Head of caudate nucleus (tissue), 42 donors: Measurements from ENCODE around the gene RRAD.
"Not testable (repeated sequence)": the region's sequence is repeated elsewhere in the genome, so short reads cannot be mapped to it uniquely, and the experiment has no call there.

Source experiments
- DNase-seq, 42 donors: peaks; one replicate each; pipeline versions ENCODE4 v3.0.0 to v3.0.0-alpha.2; 2020 to 2021; ENCODE audit warnings: mixed read lengths in 7 of 42
- intact Hi-C: fragments of 100-400 bp; cut with DNase I; formaldehyde crosslinking; loops from one replicate; pipeline ENCODE4 v1.15.0; 2022

The RRAD gene

DNA sequence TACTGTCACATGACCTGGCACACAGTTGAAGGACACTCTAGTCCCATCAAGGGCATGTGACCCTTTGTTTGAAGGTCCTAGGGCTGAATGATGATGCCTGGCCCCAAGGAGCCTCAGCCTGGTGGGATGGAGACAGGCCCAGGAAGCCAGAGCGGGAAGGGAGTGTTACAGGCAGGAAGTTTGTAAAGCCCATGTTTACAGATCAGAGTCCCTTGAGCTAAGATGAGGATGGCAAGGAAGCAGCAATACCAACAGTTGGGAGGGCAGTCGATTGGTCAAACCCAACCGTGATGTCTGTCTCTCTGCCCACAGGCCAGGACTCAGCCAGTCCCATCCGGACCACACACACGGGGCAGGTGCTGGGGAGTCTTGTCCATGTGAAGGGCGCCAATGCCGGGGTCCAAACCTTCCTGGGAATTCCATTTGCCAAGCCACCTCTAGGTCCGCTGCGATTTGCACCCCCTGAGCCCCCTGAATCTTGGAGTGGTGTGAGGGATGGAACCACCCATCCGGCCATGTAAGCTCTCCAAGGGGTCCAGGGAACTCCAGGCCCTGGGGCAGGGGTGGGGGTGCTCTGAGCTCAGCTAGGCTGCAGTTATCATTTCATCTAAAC, 12.5 kb upstream of the RRAD start:
- DNase-seq = no peak
- intact Hi-C loops = no loop called here

DNA sequence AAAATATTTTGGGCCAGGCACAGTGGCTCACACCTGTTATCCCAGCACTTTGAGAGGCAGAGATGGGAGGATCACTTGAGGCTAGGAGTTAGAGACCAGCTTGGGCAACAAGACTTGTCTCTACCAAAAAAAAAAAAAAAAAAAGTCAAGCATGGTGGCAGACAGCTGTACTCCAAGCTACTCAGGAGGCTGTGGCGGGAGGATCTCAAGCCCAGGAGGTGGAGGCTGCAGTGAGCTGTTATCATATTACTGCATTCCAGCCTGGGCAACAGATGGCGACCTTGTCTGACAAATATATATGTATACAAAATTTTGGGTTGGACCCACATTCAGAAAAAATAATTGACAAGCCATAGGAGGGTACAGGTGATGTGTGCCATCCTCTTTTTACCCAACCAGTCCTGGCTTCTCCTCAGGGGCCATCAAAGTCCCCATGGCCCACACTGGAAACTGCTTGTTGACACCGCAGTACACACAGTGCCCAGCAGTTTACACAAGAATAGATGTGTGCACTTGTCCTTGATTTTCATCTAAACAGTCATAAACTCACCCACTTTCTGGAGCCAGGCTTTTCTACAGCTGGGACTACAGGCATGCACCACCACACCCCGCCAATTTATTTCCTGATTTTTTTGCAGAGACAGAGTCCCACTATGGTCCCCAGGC, 11.7 kb upstream of the RRAD start:
- intact Hi-C loops = no loop called here
- DNase-seq = no peak

DNA sequence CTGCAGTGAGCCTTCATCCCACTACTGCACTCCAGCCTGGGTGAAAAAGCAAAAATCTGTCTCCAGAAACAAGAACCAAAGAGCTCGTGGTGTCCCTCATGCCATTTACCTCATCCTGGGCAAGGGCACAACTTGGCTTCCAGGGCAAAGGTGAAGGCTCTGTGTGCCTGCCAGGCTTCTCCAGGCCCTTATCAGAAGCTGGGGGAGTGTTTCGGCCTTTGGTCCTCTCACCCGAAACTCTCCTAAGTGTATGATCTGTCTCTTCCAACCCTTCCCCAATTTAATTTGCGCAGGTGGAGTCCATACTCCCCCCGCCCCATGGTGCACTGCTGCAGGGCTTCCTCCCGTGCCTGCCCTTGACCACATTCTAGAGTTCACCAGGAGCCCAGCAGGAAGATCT, 11.1 kb upstream of the RRAD start:
- intact Hi-C loops = no loop called here
- no peak for DNase-seq

DNA sequence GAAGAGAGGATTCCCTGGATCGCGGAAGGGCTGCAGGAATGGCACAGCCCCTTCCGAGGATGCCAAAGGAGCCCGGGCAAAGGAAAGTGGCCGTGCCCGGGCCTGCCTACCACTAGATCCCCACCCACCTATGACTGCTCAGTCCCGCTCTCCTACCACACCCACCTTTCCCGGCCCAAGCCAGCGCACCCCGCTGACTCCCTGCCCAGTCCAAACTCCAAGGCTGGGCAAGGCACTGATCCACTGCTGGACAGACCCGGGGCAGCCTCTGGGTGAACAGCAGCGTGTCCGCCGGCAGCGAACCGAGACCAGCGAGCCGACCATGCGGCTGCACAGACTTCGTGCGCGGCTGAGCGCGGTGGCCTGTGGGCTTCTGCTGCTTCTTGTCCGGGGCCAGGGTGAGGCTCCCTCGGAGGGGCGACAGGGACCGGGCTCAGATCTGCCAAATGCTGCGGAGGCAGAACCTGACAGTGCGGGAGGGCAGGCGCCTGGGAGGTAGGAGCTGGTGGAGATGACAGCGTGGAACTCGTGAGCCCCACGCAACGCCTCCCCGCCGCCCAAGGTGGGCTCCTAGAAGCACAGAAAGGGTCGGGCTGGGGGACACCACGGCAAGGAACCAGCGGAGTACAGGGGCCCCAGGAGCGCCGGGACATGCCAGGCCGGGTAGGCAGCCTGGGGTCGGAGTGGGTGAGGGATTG, 10.1 kb upstream of the RRAD start, which contains the start of gene CES2:
CES2 (plus strand) TSS at position 203 of the 698 bp plus-strand sequence; CDS start at position 323, 120 bp downstream.
- intact Hi-C loops = no loop called here
- peak in 7 of 42 donors; percentile 19 to 47 (median 29) for DNase-seq

DNA sequence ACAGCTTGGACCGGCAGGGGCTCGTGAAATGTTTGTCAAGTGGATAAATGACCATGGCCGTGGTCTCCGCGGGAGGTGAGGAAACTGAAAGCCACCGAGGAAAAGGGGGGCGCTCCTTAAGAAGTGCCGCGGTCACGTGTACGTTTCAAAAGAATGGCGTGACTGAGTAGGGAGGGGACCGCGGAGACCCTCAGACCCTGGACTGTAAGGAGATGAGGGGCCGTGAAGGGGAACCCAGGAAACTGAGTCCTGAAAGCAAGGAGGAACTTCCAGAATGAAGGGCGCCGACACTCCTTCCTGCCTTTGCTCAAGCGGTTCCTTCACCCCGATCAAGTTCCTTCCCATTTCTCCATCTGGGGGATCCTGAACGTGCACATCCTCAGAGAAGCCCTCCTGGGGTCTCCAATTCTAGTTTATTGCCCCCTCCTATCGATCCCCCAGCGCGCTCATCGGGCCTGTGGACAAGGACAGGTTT, 9.5 kb upstream of the RRAD start:
- DNase-seq = peak in 5 of 42 donors; percentile 13 to 50 (median 29)
- intact Hi-C loops = not testable (repeated sequence)

DNA sequence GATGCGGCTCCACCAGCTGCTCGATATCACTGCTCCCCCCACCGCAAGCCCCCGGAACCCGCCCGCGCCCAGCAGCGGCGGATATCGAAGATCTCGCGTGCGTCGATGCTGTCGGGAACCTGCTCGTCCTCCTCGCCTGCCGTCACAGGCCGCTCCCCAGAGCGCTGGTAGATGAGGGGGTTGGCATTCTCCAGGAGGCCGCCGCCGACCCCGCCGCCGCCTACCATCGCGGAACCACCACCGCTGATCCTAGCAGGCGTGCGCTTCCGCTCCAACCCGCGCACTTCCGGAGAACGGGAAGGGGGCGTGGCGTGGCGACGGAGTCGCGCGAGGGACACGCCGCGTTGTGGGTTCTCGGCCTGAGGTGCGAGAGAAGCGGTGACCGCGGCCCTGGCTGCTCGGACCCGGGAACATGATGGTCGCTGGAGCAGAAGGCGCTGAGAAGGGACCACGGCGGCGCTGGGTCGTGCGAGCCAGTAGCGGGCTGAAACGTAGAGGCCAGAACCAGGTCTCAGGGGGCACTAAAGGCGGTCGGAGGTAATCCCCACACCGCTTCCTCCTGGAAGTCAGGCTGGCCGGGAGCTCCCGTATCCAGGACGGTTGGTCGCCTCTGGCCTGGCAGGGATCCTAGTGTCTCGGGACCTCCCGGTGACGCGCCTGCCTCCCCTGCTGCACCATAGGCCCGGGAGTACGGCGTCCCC, 9.0 kb upstream of the RRAD start, which contains the start of gene CIAO2B:
CIAO2B (minus strand) TSS at position 265 of the 701 bp plus-strand sequence; CDS start at position 227, 38 bp downstream.
- intact Hi-C loops = no loop called here
- peak; percentile 65 to 94 (median 88) for DNase-seq

DNA sequence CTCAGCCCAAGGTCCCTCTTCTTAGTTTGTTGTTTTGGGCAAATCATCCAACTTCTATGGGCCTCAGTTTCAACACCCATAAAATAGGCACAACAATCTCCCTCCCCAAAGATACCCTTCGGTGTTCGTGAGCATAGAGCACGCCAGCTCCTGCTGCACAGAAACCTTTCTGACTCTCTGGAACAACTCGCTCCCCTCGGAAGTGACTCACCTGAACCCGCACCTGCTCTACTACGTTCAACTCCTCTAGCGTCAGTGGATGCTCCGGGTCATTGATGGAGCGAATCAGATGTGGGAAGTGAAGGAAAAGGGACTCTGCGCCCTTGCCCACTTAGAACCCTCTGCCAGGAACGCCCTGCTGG, 8.4 kb upstream of the RRAD start:
- intact Hi-C loops = no loop called here
- DNase-seq = peak in 28 of 42 donors; percentile 21 to 76 (median 52)

DNA sequence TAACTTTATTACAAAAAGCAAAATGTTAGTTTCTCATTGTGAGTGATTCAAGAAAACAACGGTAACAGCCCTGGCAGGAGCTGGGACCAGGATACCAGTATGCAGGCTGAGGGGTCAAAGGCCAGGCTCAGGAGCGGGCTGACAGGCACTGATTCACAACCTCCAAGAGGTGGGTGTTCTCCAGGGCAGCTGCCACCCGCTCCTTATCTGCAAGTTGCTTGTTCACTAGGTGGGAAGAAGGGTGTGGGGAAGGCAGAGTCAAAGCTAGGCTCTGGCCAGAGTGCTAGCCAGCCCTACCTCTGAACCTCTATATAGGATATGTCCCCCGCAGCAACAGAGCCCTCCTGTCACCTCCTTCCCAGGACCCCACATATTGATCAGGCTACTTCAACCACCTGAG, 6.7 kb upstream of the RRAD start:
- no peak for DNase-seq
- intact Hi-C loops = no loop called here

DNA sequence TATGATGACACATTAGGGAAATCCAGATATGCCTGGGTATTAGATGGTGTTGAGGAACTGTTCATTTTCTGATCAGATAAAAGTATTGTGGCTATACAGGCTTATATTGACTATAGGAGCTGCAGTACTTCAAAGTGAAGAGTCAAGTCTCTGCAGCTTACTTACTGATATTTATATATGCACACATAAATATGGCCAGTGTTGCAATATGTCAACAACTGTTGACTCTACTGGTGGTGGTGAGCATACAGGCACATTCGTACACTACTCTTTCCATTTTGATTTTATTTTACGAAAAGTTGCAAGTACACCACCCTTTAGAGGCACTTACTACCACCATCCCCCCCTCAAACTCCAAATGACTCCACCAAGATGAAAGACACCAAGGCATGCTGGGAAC, 6.3 kb upstream of the RRAD start:
- intact Hi-C loops = no loop called here
- no peak for DNase-seq

DNA sequence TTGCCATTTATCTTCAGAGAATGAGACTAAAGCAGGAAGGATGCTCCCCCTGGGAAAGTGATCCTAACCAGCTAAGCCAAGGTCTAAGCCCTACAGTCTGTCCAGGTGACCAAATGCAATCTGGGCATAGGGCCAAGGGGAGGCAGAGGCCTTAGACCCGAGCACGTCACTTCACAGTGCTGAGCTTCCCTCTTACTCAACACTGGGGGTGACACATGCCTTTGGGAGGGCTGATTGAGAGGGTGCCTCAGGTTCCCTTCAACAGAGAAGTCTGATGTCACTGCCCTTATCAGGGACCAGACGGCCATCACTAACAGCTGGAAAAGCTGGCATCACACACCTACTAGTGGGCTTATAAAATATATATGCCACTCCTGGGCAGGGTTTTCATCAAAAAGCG, 4.9 kb upstream of the RRAD start:
- DNase-seq = no peak
- intact Hi-C loops = no loop called here

DNA sequence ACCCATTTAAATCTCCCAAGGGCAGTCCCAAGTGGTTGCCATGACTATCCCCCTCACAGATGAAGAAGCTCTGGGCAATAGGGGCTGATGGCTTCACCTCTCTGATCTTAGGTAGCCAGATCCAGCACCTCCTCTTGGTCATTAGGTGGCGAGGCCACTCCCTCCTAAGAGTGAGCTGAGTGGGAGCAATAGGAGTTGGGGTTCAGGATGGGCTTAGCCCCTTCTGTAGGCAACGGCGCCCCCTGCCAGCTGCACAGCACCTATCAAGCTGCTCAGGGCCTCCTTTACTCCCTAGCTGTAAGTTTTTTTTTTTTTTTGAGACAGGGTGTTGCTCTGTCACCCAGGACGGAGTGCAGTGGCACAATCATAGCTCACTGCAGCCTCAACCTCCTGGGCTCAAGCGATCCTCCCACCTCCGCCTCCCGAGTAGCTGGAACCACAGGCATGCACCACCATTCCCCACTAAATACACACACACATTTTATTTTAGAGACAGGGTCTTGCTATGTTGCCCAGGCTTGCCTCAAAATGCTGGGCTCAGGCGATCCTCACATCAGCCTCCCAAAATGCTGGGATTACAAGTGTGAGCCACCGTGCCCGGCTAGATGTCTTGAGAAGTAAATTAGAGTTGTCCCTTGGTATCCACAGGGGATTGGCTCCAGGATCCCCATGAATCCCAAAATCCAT, 3.5 kb upstream of the RRAD start:
- peak in 10 of 42 donors; percentile 17 to 48 (median 32) for DNase-seq
- intact Hi-C loops = no loop called here

DNA sequence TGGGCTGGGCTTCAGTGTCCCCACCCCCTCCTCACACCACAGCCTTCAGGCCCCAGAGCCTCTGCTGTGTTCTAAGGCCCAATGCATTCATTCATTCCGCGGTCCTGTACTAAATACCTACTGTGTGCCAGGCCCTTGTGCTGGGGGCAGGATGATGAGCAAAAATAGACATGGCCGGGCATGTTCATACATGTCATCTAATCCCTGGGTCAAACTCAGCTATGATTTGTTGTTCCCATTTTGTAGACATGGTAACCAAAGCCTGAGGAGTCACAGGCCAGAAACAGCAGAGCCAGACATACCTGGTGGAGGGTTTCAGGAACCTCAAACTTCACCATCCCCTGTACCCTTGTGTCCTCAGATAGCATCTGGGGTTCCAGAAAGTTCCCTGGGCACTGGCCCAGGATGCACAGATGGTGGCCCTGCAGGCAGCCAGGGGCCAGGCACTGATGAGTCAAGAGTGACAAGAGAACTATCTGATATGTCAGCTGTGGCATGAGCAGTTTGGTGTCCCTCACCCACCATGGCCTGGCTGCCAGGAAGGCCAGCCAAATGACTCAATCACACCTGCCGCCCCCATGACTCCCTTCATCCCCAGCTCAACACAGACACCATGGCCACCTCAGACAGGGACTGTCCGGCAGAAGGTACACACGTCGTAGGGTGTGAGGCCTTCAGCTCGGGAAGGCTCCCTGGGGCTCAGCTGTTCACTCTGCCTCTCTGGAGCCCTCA, 2.7 kb upstream of the RRAD start:
- intact Hi-C loops = no loop called here
- no peak for DNase-seq

DNA sequence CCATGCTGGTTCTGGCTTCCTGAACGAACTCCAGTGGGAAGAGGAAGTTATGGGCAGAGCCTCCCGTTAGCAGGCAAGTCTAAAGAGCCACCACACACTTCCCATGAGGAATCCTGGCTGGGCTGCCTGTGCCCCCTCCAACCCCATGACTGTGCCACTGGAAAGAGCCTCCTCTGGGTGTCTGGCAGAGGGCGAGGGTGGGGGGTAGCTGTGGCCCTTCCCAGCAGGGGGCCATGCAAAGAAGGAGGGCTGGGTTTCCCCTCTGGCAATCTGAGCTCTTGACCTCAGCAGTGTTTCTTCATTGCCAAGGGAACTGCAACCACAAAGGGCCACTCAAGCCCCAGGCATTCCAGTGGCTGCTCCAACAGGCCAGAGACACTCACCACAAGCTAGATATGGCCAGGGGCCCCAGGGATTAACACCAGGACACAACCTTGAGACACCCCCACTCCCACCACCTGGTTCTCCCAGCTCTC, 1.7 kb upstream of the RRAD start:
- no peak for DNase-seq
- intact Hi-C loops = no loop called here

DNA sequence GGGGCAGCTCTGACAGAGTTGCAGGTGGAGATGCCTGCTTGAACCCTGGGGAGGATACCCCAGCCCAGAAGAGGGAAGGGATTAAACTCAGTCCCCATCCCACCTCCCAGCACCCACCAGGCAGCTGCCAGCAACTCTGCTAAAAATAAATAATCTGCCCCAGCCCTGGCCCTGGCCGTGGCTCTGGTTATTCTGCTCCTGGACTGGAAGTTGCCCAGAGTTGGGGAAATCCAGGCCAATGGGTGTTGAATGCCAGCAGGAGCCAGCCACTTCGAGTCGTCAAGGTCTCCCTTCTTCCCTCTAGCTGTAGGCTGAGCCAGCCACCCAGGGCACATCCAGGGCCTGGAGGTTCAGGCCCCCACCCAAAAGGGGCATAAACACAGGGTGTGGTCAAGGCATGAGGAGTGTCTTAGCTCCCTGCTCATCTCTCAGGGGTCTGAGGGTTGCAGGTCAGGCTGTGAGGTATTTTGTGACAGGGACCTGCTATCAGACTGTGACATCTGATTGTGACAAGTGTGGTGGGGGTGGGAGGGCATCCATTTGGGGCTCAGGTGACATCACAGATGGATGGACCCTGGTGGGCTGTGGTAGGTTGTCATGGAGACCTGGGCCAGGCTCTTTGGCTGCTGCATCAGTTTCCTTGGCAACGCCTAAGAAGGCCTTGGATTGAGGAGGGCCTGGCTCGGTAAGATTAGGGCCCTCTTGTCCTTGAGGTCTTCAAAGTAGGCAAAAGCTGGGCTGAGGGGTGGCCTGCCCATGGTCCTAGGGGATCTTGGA, 1.0 kb upstream of the RRAD start:
- DNase-seq = peak in 22 of 42 donors; percentile 6 to 68 (median 43)
- intact Hi-C loops = no loop called here

DNA sequence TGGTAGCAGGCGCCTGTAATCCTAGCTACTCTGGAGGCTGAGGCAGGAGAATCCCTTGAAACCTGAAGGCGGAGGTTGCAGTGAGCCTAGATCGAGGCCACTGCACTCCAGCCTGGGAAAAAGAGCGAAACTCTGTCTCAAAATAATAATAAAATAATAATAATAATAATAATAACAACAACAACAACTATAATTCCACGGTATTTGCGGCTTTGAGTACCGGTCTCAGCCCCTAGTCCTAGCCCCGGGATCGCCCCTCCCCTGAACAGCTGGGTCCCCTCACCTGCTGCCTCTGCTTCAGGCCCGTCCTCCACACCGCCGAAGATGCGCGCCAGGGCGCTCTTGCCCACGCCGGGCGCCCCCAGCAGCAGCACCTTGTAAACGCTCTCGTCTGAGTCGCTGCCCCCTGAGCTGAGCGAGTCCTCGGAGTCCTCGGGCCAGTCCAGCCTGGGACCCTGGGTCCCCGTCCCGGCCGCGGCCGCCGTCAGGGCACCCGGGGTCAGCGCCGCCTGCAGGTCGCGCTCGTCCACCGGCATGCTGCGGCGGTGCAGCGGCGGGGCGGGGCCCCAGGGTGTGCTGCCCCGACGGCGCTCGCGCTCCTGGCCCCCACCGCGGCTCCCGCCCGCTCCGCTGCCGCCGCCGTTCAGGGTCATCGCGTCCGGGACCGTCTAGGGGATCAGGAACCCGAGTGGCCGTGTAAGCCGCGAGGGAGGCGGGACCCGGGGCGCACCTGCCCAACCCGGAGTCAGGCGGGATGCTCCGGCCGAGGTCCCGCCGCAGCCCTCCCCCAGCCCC, 611 bp downstream of the RRAD start:
- intact Hi-C loops = no loop called here
- DNase-seq = peak in 1 of 42 donors; percentile 34

DNA sequence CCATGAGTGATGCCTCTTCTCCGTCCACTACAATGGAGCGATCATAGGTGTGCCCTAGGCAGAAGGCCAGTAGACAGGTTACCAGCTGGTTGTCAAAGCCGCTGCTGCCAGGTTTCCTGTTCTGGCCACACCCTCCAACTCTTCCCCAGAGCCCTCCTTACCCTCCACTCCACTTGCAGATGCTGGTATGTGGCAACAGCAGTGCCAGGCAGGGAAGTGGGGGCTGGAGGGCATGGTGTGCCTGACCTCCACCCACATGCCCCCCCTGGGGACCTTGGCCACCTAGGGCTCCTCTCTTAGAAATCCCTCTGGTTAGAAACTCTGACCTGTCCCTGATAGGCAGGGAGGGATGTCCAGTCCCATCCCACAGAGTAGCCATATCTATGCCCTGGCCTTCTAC, 1.5 kb downstream of the RRAD start:
- intact Hi-C loops = no loop called here
- no peak for DNase-seq
